Heart left ventricle (tissue), 13 donors: ENCODE measurements around the gene TNS3.

ENCODE experiments used
- POLR2A ChIP-seq, 2 donors: fragments of 450-650 bp; IDR thresholded peaks; one replicate each; pipeline ENCODE4 v1.6.1; 2017; ENCODE audit warnings: antibody characterized with exemption in 2 of 2, mild to moderate bottlenecking in 2 of 2, moderate library complexity in 2 of 2
- TF ChIP-seq, protein P1 (sequence below), 12 donors: fragments of 200-600 bp; sonication (generic) in 4 of 12; IDR thresholded peaks; one replicate each; pipeline versions ENCODE4 v1.5.0 to v1.8.0; 2018 to 2022; ENCODE audit warnings: antibody characterized with exemption in 12 of 12, mild to moderate bottlenecking in 5 of 12
- donor health status: ischemic (EF 13 %, LVEDD 7.1; RV severe dilation, severe dysfunction).
- donor health status: DM: no; HTN: yes; CAD: no.
- donor health status: DM: no; HTN: no; CAD: no.
- donor health status: ischemic (EF 25% LVEDD 6.9; RV normal size, moderate dysfunction).
- donor health status: ischemic (EF 25% LVEDD 5.7; RV mildly dilated, moderate dysfunction).
- donor health status: ischemic (EF 35%, LVEDD 5.7; RV mildly dilated, moderate dysfunction).
- donor health status: nonischemic (EF 11% LVEDD 7.7; RV severe dilation, severe dysfunction).
- donor health status: DM: yes; HTN: yes; CAD: no.
- donor health status: PGD.
- donor health status: ischemic (EF 29% LVEDD 5.4; RV normal size, mild dysfunction).
- donor health status: nonischemic (EF 23%, LVEDD 6.1; RV moderate dilation, normal function).

- no peak for TF ChIP-seq POLR2A (IDR thresholded peaks at IDR 0.05)
- TF ChIP-seq, protein P1, sequence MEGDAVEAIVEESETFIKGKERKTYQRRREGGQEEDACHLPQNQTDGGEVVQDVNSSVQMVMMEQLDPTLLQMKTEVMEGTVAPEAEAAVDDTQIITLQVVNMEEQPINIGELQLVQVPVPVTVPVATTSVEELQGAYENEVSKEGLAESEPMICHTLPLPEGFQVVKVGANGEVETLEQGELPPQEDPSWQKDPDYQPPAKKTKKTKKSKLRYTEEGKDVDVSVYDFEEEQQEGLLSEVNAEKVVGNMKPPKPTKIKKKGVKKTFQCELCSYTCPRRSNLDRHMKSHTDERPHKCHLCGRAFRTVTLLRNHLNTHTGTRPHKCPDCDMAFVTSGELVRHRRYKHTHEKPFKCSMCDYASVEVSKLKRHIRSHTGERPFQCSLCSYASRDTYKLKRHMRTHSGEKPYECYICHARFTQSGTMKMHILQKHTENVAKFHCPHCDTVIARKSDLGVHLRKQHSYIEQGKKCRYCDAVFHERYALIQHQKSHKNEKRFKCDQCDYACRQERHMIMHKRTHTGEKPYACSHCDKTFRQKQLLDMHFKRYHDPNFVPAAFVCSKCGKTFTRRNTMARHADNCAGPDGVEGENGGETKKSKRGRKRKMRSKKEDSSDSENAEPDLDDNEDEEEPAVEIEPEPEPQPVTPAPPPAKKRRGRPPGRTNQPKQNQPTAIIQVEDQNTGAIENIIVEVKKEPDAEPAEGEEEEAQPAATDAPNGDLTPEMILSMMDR (IDR thresholded peaks at IDR 0.05) = no peak
Observed at GRCh38 chr7:47513741-47514241, 68.1 kb downstream of the TNS3 start.
